ENCODE data around the gene DNM1L.
"Not testable (repeated sequence)": the region's sequence is repeated elsewhere in the genome, so short reads cannot be mapped to it uniquely, and the experiment has no call there.

Gene DNM1L

GRCh38 chr12:32697445-32697844, 18.3 kb downstream of the DNM1L start:
- no peak for DNase-seq (ENCODE audit: low read depth)

DNA sequence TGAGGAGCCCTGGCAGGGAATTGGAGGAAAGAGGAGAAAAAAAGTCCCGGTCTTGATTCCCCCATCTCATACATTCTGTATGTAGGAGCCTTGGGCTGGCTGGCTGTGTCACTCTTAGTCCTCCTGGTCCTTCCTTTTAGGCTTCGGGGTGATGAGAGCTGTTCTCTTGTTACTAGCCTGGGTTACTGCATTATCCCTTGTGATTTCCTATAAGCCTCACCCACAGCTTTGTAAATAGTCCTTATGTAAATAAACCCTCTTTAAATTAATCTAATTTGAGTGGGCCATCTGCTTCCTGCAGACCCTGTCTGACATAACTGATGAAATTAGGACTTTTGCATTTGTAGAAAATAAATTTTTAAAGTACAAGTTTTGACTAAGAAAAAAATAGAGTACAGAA, 19.2 kb downstream of the DNM1L start:
- no peak for DNase-seq (ENCODE audit: low read depth)

DNA sequence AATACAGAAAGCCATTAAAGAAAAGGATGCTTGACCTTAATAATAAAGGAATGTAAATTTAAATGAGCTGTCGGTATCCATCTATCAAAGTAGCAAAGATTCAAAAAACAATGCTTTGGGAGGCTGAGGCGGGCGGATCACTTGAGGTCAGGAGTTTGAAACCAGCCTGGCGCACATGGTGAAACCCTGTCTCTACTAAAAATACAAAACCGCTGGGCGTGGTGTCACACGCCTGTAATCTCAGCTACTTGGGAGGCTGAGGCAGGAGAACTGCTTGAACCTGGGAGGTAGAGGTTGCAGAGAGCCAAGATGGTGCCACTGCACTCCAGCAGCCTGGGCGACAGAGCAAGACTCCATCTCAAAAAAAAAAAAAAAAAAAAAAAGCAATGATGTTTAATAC, 20.3 kb downstream of the DNM1L start:
- DNase-seq (ENCODE audit: low read depth) = not testable (repeated sequence)

DNA sequence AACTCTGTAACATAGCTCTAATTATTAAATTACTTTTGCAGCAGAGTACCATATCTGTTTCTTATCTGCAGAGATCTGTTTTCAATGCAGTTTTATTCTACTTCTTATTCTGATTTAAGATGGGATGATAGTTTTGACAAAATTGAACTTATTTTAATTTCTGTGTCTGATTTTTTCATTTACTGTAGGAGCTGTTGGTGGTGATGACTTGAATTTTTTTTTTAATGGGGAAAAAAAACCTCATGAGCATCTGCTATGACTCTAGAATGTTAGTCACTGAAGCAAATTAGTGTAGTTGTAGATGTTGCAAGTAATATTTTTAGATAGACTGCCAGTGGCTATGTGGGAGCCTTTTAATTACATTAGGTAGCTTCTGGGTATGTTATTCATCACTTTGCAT, 23.4 kb downstream of the DNM1L start:
- peak; percentile 48 for DNase-seq (ENCODE audit: low read depth)

GRCh38 chr12:32702946-32703345, 23.8 kb downstream of the DNM1L start:
- no peak for DNase-seq (ENCODE audit: low read depth)

- DNase-seq (ENCODE audit: low read depth) = no peak
Measured at GRCh38 chr12:32705783-32706182, 26.7 kb downstream of the DNM1L start.

DNA sequence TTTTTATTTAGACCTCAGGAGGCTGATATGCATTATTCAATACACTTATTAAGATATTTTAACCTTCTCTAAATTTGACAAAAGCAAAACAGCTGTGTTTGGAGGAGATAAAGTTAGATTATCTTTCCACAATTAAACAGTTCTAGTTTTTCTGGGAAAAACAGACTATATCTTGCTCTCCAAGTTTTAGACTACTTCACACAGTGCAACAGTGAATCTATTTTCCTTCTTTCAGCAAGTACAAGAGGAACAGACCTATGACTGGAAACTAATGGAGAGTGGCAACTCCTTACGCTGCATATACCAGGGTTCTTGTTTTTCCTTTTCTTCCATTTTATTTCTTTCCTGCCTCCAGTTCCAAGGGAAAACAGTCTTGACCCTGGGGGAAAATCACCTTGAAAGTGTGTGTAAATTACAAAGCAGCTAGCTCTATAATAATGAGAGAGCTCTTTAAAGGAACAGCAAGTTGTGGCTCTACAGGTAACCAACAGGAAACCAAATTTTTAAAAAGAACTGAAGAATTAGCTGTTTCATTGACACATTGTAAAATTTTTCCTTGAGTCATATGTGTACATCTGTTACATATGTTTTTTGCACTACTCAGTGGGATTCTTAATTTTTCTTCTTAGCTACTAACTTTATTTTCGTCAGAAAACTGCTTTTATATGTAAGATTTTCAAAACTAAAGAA, 27.4 kb downstream of the DNM1L start:
- no peak for DNase-seq (ENCODE audit: low read depth)

- no peak for DNase-seq (ENCODE audit: low read depth)
Measured at GRCh38 chr12:32708926-32709325, 29.8 kb downstream of the DNM1L start.

- no peak for DNase-seq (ENCODE audit: low read depth)
Measured at GRCh38 chr12:32714772-32715171, 35.7 kb downstream of the DNM1L start.

DNA sequence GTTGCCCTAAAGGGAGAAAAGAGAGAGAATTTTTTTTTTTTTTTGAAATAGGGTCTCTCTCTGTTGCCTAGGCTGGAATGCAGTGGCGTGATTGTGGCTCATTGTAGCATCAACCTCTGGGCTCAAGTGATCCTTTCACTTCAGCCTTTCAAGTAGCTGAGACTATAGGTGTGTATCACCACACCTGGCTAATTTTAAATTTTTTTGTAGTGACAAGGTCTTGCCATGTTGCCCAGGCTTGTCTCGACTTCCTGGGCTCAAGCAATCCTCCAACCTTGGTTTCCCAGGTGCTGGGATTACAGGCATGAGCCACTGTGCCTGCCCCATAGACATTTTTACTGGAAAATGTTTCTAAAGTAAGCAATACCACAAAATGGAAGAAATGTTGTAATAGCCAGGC, 39.8 kb downstream of the DNM1L start:
- DNase-seq (ENCODE audit: low read depth) = peak; percentile 10

- DNase-seq (ENCODE audit: low read depth) = not testable (repeated sequence)
Measured at GRCh38 chr12:32725308-32725707, 46.2 kb downstream of the DNM1L start.

DNA sequence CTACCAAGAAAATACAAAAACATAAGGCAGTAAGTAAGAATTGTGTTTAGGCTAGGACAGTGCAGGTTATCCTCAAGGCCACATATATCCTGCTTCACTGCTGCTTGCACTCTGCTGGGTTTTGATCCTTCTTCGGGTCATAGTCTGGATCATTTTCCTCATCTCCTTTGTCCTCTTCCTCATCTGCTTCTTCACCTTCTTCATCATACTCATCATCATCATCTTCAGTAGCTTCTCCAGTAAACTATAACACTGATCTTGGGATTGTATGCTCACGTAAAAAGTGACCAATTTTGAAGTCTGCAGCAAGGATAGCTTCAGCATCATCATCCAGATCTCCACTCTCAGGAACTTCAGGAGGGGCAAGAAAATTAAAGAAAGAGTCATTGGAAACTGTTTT, 47.2 kb downstream of the DNM1L start:
- no peak for DNase-seq (ENCODE audit: low read depth)

DNA sequence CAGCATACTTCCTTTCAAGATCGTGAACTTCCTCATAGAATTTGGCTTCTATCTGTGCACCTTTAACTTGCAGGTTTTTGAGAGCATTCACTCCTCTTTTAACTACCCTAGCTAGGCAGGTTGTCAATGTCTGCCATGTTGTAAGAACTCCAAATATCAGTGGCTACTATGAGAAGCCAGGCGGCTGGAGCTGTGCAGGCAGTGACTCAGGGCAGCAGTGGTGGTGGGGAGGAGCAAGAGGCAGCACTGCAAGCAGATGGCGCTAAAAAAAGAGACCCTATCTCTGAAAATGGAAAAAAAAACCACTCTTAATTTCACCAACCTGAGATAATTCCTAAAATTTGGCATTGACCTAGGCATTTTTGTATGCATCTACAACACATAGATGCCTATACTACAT, 48.1 kb downstream of the DNM1L start:
- DNase-seq (ENCODE audit: low read depth) = peak; percentile 22

DNA sequence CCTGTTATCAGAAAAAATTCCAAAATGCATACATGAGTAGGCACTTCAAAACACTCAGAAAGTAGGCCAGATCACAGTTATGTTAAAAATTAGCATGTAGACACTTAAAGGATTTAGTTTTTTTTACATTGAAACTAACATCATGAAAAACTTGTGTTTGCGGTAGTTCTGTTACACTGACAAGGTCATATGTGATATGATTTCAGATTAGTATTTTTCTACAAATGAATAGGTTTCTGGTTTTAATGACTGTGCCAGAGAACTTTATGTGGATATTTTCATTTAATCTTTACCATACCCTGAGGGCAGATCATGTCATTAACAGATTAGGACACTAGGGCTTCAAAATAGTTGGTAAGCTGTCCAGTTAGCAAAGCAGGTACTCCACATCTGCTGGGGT, 55.9 kb downstream of the DNM1L start:
- no peak for DNase-seq (ENCODE audit: low read depth)

DNA sequence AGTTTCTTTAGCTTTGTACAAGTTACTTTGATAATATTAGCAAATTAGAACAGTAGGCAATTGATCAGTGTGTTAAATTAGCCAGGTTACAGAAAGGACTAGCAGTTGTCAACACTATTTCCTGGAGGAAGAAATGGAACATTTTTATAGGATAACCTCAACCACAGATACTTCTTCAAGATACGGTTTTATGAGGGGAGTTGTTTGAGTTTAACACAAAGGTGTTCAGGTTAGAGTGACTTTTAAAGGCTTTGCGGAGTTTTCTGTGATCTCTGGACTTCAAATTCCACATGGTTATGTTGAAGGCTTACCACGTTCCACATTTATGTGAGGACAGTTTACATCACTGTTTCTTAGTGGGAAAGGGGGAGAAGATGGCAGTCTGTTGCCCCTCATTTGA, 57.3 kb downstream of the DNM1L start:
- no peak for DNase-seq (ENCODE audit: low read depth)

DNA sequence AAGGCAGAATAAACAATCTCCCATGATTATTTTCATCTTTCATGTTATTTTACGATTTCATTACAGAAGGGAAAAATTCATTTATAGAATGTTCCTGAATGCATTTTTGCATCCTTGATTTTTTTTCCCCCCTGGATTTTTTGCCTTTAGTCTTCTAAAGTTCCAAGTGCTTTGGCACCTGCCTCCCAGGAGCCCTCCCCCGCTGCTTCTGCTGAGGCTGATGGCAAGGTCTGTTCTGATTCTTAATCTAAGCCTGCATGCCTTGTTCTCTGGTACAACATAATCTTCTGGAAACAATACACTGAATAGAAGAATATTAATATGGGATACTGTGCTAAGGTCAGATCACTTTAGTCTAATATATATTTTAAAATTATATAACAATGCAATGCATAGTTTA, 58.6 kb downstream of the DNM1L start:
- DNase-seq (ENCODE audit: low read depth) = no peak

DNA sequence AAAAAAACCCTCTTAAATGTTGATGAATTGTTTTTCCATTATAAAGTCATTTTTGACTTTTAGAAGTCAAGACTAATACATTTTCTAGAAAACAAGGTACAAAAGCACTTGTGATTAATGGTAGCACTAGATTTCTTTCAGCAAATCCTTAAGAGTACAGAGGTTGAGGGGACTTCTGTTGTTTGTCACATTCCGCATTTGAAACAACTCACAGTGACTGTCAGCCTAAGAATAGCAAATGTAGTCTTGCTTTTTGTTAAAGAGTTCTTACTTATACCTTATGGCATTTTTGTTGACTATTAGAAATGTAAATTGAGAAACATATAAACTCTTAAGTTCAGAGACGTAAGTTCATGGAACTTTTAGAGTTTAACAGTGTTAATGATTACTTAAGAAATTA, 60.2 kb downstream of the DNM1L start:
- no peak for DNase-seq (ENCODE audit: low read depth)

DNA sequence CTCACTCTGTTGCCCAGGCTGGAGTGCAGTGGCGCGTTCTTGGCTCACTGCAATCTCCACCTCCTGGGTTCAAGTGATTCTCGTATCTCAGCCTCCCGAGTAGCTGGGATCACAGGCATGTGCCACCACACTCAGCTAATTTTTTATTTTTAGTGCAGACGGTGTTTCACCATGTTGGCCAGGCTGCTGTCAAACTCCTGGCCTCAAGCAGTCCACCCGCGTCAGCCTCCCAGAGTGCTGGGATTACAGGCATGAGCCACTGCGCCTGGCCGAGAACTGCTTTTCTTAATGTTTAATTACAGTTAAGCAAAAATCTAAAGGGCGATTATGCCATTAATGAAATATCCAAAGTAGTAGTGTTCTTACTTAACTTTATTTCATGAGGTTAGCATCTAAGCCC, 63.0 kb downstream of the DNM1L start:
- DNase-seq (ENCODE audit: low read depth) = no peak

GRCh38 chr12:32743264-32743663, 64.2 kb downstream of the DNM1L start:
- DNase-seq (ENCODE audit: low read depth) = no peak

DNA sequence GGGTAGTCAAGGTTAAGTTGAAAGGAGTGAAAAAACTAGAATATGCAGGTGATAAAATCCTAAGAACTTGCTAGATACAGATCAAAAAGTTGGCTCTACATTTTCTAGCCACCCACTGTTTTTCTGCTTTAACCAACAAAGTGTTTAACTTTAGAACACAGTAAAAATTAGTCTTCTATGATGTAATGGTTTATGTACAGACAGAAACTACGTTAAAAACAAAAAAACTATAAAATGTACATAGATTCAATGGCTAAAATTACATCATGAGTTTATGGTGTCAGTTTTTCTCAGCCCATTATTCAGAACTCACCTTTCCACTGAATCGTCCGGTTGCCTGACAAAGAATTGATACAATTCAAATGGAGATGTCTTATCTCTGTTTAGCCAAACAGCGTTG, 74.5 kb downstream of the DNM1L start:
- DNase-seq (ENCODE audit: low read depth) = no peak

DNA sequence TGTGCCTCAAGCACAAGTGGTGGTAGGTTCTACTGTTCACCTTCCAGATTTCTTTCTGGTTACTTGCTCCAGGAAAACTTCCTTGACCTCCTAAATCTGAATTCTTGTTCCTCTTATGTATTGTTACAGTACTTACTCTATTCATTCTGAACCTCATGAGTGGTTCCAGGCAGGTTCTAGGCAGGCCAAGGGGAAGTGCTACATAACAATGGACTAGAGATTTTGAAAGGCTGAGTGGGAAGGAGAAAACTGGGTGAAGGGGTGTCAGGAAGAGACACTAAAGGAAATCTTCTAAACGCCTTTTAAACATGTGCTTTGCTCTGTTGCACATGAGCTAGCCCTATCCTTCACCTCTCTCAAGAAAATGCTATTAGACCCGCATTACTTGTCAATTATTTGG, 75.0 kb downstream of the DNM1L start:
- DNase-seq (ENCODE audit: low read depth) = peak; percentile 9

GRCh38 chr12:32755051-32755653, 76.1 kb downstream of the DNM1L start:
- DNase-seq (ENCODE audit: low read depth) = peak; percentile 69

DNA sequence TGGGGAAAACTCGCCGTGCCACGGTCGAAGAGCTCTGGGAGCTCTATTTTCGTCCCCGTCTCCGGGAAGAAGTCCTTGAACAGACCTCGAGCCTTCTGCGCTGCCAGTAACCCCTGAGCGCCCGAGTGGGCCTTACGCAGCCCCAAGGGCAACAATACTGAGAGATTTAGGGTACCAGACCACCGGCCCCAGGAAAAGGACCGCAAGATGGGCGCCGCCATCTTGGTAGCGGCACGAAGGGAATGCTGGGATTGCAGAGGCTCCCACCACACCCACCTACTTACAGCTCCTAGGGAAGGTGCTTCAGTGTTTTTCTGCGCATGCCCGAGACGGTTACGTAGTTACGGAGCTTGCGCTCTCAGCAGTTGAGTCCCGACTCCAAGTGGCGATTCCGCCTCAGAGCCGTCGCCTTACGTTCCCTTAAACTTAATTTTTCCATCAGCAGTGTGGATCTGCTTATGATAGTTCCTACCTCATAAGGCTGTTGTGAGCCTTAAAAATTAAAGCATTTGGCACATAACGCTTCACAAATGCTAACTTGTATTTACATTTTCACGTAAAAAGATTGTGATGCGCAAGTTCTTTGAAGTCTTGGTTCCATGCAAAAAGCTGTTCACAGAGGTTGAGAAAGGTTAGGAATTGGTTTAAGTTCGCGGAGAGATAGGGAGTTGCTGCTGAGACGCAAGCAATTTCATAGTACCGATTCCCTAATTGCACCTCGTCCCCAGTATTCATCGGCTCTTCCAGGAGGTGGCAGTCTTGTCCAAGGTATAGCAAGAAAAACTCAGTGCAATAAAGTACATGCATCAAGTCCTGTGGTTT, 76.8 kb downstream of the DNM1L start, which contains the start of gene YARS2:
YARS2 (minus strand) TSS at position 244 of the 822 bp plus-strand sequence; CDS start at position 221, 23 bp downstream.
- DNase-seq (ENCODE audit: low read depth) = peak; percentile 98

All from amniotic epithelial cell (primary cell).